Measurements from ENCODE around the gene CAND2. TPM values are rescaled to one million over a fixed set of nuclear protein-coding genes. Genes with fewer than 3 reads are reported as not detected.

Gene CAND2
- total RNA-seq, 1 experiment from 2014 or later, result 8.2 TPM

DNA sequence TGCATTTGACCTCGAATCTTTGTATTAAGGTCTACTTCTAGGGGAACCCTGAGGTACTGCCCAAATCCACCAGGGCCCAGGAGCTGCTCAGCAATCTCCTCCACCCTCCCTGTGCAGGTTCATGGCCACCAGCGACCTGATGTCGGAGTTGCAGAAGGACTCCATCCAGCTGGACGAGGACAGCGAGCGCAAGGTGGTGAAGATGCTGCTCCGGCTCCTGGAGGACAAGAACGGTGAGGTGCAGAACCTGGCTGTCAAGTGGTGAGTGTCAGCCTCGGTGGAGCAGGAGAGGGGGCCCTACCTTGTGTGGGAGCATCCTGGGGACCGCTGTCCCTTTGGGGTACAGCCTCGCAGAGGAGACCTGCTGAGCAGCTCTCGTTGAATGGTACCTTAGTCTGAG is 6.9 kb downstream of the CAND2 start:
- Histone ChIP-seq H3K4me1 (ENCODE audit: insufficient read depth, low read length, poor library complexity, severe bottlenecking) (no peaks in the 10 kb centered on the region), H3K4me3 (ENCODE audit: low read depth, low read length, poor library complexity, severe bottlenecking) (no peak overlapping the region), H3K9me3 (ENCODE audit: low read depth, low read length, poor library complexity, severe bottlenecking) (no peaks in the 10 kb centered on the region), H3K27ac (ENCODE audit: low read depth, low read length, poor library complexity, severe bottlenecking) (no peak overlapping the region), H3K36me3 (ENCODE audit: insufficient read depth, low read length, poor library complexity, severe bottlenecking) (no peaks in the 10 kb centered on the region), H3K27me3 (replicated peaks; ENCODE audit: insufficient read depth, low read depth, low read length, poor library complexity) (no peaks in the 10 kb centered on the region)
- ChIA-PET POLR2A (ENCODE audit: low non-redundant PET) (no interaction called here), CTCF (interaction anchor here (0.7 kb wide), 1 partner anchor 16 kb away, joined by 3 read pairs; no protein-coding TSS in a partner anchor)
- intact Hi-C loops (cut with micrococcal nuclease; ENCODE audit: unreplicated experiment), result no loop called here
- DNase-seq (ENCODE audit: low spot score), result no peak
- no peak for TF ChIP-seq EZH2 (IDR thresholded peaks at IDR 0.05; ENCODE audit: borderline replicate concordance, low read depth, low read length, poor library complexity, severe bottlenecking)
- no peak for TF ChIP-seq CTCF (conservative IDR thresholded peaks at IDR 0.05; ENCODE audit: low read depth, low read length)
- no TSS peak for BruUV-seq (replicated peaks)

GRCh38 chr3:12807066-12807465 is 10.6 kb downstream of the CAND2 start:
- POLR2A ChIA-PET (ENCODE audit: low non-redundant PET), result no interaction called here
- no peak overlapping the region for H3K27ac ChIP-seq (ENCODE audit: low read depth, low read length, poor library complexity, severe bottlenecking)
- TF ChIP-seq EZH2 (IDR thresholded peaks at IDR 0.05; ENCODE audit: borderline replicate concordance, low read depth, low read length, poor library complexity, severe bottlenecking) (no peak), CTCF (conservative IDR thresholded peaks at IDR 0.05; ENCODE audit: low read depth, low read length) (no peak)
- CTCF ChIA-PET, result no interaction called here
- BruUV-seq (replicated peaks), result no TSS peak
- no peaks in the 10 kb centered on the region for H3K36me3 ChIP-seq (ENCODE audit: insufficient read depth, low read length, poor library complexity, severe bottlenecking)
- DNase-seq (ENCODE audit: low spot score), result no peak
- H3K4me1 ChIP-seq (ENCODE audit: insufficient read depth, low read length, poor library complexity, severe bottlenecking), result peaks cover 6% of the 10 kb centered on the region
- H3K27me3 ChIP-seq (replicated peaks; ENCODE audit: insufficient read depth, low read depth, low read length, poor library complexity), result no peaks in the 10 kb centered on the region
- intact Hi-C loops (cut with micrococcal nuclease; ENCODE audit: unreplicated experiment), result no loop called here
- no peak overlapping the region for H3K4me3 ChIP-seq (ENCODE audit: low read depth, low read length, poor library complexity, severe bottlenecking)
- H3K9me3 ChIP-seq (ENCODE audit: low read depth, low read length, poor library complexity, severe bottlenecking), result no peaks in the 10 kb centered on the region

GRCh38 chr3:12807601-12808359 is 11.3 kb downstream of the CAND2 start:
- Histone ChIP-seq H3K36me3 (ENCODE audit: insufficient read depth, low read length, poor library complexity, severe bottlenecking) (no peaks in the 10 kb centered on the region), H3K9me3 (ENCODE audit: low read depth, low read length, poor library complexity, severe bottlenecking) (no peaks in the 10 kb centered on the region), H3K27me3 (replicated peaks; ENCODE audit: insufficient read depth, low read depth, low read length, poor library complexity) (no peaks in the 10 kb centered on the region), H3K27ac (ENCODE audit: low read depth, low read length, poor library complexity, severe bottlenecking) (no peak overlapping the region), H3K4me3 (ENCODE audit: low read depth, low read length, poor library complexity, severe bottlenecking) (no peak overlapping the region), H3K4me1 (ENCODE audit: insufficient read depth, low read length, poor library complexity, severe bottlenecking) (peaks cover 6% of the 10 kb centered on the region)
- BruUV-seq (replicated peaks), result no TSS peak
- DNase-seq (ENCODE audit: low spot score), result no peak
- TF ChIP-seq CTCF (conservative IDR thresholded peaks at IDR 0.05; ENCODE audit: low read depth, low read length) (no peak), EZH2 (IDR thresholded peaks at IDR 0.05; ENCODE audit: borderline replicate concordance, low read depth, low read length, poor library complexity, severe bottlenecking) (no peak)
- CTCF ChIA-PET, result no interaction called here
- POLR2A ChIA-PET (ENCODE audit: low non-redundant PET), result no interaction called here
- intact Hi-C loops (cut with micrococcal nuclease; ENCODE audit: unreplicated experiment), result no loop called here
